Measurements from ENCODE around the gene HMGCS1. TPM values are rescaled to one million over a fixed set of nuclear protein-coding genes. Genes with fewer than 3 reads are reported as not detected.

Gene HMGCS1
- total and polyA plus RNA-seq, 2 of the 8 experiments (the other 6 are each of a cell fraction or from before 2014, with no cell fraction given): 63.6 to 236 TPM

GRCh38 chr5:43303242-43303641 lies 10.0 kb downstream of the HMGCS1 start:
- Histone ChIP-seq H3K9ac (replicated peaks in 1 of 4; ENCODE audit: extremely low read depth in 1 of 4, low read depth in 3 of 4, low read length in 3 of 4) (no peak overlapping the region), H2AK5ac (ENCODE audit: low read depth, low read length) (no peak overlapping the region), H2BK20ac (ENCODE audit: low read length) (no peak overlapping the region), H3K4me2 (ENCODE audit: insufficient read depth in 1 of 2, low read depth in 2 of 2, low read length in 2 of 2) (no peak overlapping the region), H3K27me3 (replicated peaks in 1 of 4; ENCODE audit: control insufficient read depth in 3 of 4, extremely low read depth in 1 of 4, insufficient read depth in 3 of 4, low read length in 3 of 4) (no peaks in the 10 kb centered on the region), H3K4ac (replicated peaks; ENCODE audit: insufficient read length, low read depth, low read length) (no peak overlapping the region), H3K79me1 (ENCODE audit: low read depth, low read length) (peaks cover 2% of the 10 kb centered on the region), H2BK5ac (ENCODE audit: low read depth, low read length) (no peak overlapping the region), H3K23ac (ENCODE audit: insufficient read length) (no peak overlapping the region), H3K14ac (ENCODE audit: insufficient read length) (no peak overlapping the region), H3K36me3 (ENCODE audit: control insufficient read depth in 2 of 4, insufficient read depth in 4 of 4, low read length in 3 of 4) (peaks cover 2 to 51% (median 12%) of the 10 kb centered on the region in 4 experiments), H2BK12ac (ENCODE audit: low read depth, low read length) (no peak overlapping the region), H4K8ac (ENCODE audit: extremely low read depth, insufficient read depth, low read length) (no peak overlapping the region), H4K20me1 (replicated peaks in 1 of 2; ENCODE audit: control insufficient read depth in 1 of 2, insufficient read depth in 2 of 2, low read length in 2 of 2) (peaks cover 15 to 40% of the 10 kb centered on the region in 2 experiments), H4K91ac (replicated peaks; ENCODE audit: insufficient read length, low read length) (no peak overlapping the region), H3K9me3 (ENCODE audit: insufficient read depth in 2 of 2, low read depth in 1 of 2, low read length in 1 of 2) (no peaks in the 10 kb centered on the region), H3K56ac (replicated peaks; ENCODE audit: insufficient read length, low read depth, low read length) (no peak overlapping the region), H3K18ac (ENCODE audit: extremely low read depth, low read length) (no peak overlapping the region), H2AFZ (ENCODE audit: low read length) (no peak overlapping the region), H3K23me2 (ENCODE audit: low read depth, low read length) (peaks cover 1% of the 10 kb centered on the region; the same call in 1 of the 2 replicates), H4K5ac (ENCODE audit: insufficient read length, low read depth, low read length) (no peak overlapping the region), H3K27ac (ENCODE audit: low read depth, low read length) (no peak overlapping the region), H3K79me2 (ENCODE audit: control insufficient read depth in 1 of 2, insufficient read depth in 2 of 2, low read length in 2 of 2) (peaks cover 9 to 98% of the 10 kb centered on the region in 2 experiments), H3K4me3 (ENCODE audit: extremely low read depth in 1 of 4, insufficient read depth in 2 of 4, low read depth in 3 of 4, low read length in 4 of 4) (no peak overlapping the region), H2BK120ac (replicated peaks; ENCODE audit: low read depth, low read length) (no peak overlapping the region), H3K4me1 (replicated peaks in 1 of 4; ENCODE audit: control insufficient read depth in 3 of 4, insufficient read depth in 4 of 4, low read length in 3 of 4) (peaks cover 2 to 5% (median 3%) of the 10 kb centered on the region in 4 experiments; a peak in 6 of 7 replicates), H2BK15ac (ENCODE audit: low read length) (no peak overlapping the region)
- 89% methylated on average over 4 of the region's 4 CpGs; no CpG with 5 or more reads in 1 of the 2 experiments for WGBS, 2 experiments (ENCODE audit: extremely low coverage in 1 of 2, insufficient coverage in 1 of 2, insufficient read length in 1 of 2, insufficient replicate concordance in 2 of 2, low coverage in 1 of 2, low lambda C conversion rate in 2 of 2, missing lambda C conversion rate in 1 of 2)
- CTCF ChIA-PET (ENCODE audit: partially characterized antibody): interaction anchor here (0.6 to 2.1 kb wide), 8 partner anchors 9 to 239 kb away, joined by 3 to 8 read pairs (median 4); partner anchors contain the start of gene TMEM267
- DNase-seq (ENCODE audit: low read depth in 1 of 2, low spot score in 2 of 2) (no peak), FAIRE-seq (no peak)
- POLR2A ChIA-PET (ENCODE audit: partially characterized antibody): interaction anchor here (1.3 kb wide), 1 partner anchor 9 kb away, joined by 4 read pairs; no protein-coding TSS in a partner anchor
- TF ChIP-seq USF2 (IDR thresholded peaks at IDR 0.05; ENCODE audit: low read length) (no peak), CBX5 (IDR thresholded peaks at IDR 0.05; ENCODE audit: low read depth, low read length) (no peak), TAF1 (IDR thresholded peaks at IDR 0.05; ENCODE audit: low read depth, low read length) (no peak)

Measured in H1 (cell line).